ENCODE measurements around the gene MEIOB. TPM values are rescaled to one million over a fixed set of nuclear protein-coding genes. Genes with fewer than 3 reads are reported as not detected.
"Not testable (repeated sequence)": the region's sequence is repeated elsewhere in the genome, so short reads cannot be mapped to it uniquely, and the experiment has no call there.

MEIOB gene
- total and polyA plus RNA-seq, 4 donors, result 0.21 to 0.28 TPM; not detected in 2

DNA sequence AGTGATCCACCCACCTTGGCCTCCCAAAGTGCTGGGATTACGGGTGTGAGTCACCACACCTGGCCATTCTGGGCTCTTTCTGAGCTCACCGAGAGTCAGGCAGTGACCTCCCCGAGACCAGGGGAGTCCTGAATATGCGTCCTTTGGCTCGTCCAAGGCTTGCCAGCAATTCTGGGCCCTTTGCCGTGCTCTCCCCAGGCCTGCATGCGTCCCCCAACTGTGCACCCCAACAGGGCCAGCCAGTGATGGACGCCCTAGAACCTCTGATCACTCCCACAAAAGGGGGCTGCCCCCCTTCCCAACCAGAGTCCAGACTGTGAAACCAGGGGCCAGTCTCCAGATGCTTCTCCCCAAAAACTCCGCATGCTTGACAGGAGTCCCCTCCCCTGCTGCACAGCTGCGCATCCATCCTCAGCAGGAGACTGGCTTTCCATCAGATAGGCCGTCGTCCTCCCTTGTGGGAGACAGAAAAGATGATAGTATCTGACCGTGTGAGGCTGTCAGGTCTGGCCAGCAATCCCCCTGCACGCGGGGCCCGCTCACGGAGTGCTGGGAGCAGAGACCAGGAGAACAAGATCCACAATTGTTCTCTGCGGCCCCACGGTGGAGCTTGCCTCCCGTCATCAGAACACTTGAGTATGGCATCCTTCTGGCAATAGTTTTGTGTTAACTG lies 30.7 kb upstream of the MEIOB start:
- 81 to 84% methylated on average over 20 of the region's 20 CpGs for WGBS, 2 donors
- no peaks in the 10 kb centered on the region for H3K36me3 ChIP-seq (ENCODE audit: control insufficient read depth in 4 of 4, insufficient read depth in 4 of 4, low read length in 4 of 4)
- no peak overlapping the region for H3K27ac ChIP-seq (ENCODE audit: low read depth in 1 of 2, low read length in 1 of 2)
- peaks cover 0 to 10% (median 0%) of the 10 kb centered on the region in 3 donors for H3K27me3 ChIP-seq (ENCODE audit: control insufficient read depth in 3 of 3, insufficient read depth in 3 of 3, low read length in 2 of 3)
- H3K4me1 ChIP-seq (ENCODE audit: control insufficient read depth in 5 of 5, insufficient read depth in 5 of 5, low read length in 5 of 5), result peaks cover 0 to 2% (median 0%) of the 10 kb centered on the region in 5 donors
- no peak overlapping the region for H3K4me3 ChIP-seq
- peaks cover 0 to 1% (median 0%) of the 10 kb centered on the region in 4 donors for H3K9me3 ChIP-seq (ENCODE audit: control insufficient read depth in 4 of 4, insufficient read depth in 3 of 4, low read length in 3 of 4)
- H3K9ac ChIP-seq (ENCODE audit: insufficient read depth in 1 of 2, low read length in 2 of 2), result no peak overlapping the region
- TF ChIP-seq, protein P1, sequence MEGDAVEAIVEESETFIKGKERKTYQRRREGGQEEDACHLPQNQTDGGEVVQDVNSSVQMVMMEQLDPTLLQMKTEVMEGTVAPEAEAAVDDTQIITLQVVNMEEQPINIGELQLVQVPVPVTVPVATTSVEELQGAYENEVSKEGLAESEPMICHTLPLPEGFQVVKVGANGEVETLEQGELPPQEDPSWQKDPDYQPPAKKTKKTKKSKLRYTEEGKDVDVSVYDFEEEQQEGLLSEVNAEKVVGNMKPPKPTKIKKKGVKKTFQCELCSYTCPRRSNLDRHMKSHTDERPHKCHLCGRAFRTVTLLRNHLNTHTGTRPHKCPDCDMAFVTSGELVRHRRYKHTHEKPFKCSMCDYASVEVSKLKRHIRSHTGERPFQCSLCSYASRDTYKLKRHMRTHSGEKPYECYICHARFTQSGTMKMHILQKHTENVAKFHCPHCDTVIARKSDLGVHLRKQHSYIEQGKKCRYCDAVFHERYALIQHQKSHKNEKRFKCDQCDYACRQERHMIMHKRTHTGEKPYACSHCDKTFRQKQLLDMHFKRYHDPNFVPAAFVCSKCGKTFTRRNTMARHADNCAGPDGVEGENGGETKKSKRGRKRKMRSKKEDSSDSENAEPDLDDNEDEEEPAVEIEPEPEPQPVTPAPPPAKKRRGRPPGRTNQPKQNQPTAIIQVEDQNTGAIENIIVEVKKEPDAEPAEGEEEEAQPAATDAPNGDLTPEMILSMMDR (IDR thresholded peaks at IDR 0.05; ENCODE audit: control extremely low read depth, extremely low read depth), result no peak
- DNase-seq (no peak), ATAC-seq (ENCODE audit: insufficient read depth, low FRiP score) (no peak)

DNA sequence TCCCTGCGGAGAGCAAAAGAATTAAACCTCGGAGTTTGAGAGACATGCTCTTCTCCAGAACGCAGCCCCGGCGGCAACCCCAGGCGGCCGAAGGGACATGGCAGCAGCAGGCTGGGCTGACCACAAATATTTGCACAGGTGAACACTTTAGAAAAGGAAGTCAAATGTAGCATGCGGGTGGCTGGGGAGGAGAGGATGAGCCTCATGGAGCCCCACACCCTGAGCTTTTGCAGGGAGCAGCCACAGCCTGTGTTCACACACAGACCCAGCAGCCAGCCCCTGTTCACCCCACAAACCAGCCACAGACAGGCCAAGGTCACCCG lies 28.4 kb upstream of the MEIOB start:
- DNase-seq (no peak), ATAC-seq (ENCODE audit: insufficient read depth, low FRiP score) (no peak)
- TF ChIP-seq, protein P1 (IDR thresholded peaks at IDR 0.05; ENCODE audit: control extremely low read depth, extremely low read depth), result no peak
- no peak overlapping the region for H3K4me3 ChIP-seq
- peak overlapping the region in 1 of 2 donors; percentile 61 for H3K27ac ChIP-seq (ENCODE audit: low read depth in 1 of 2, low read length in 1 of 2)
- peaks cover 0 to 1% (median 0%) of the 10 kb centered on the region in 4 donors for H3K9me3 ChIP-seq (ENCODE audit: control insufficient read depth in 4 of 4, insufficient read depth in 3 of 4, low read length in 3 of 4)
- peaks cover 0 to 10% (median 0%) of the 10 kb centered on the region in 3 donors for H3K27me3 ChIP-seq (ENCODE audit: control insufficient read depth in 3 of 3, insufficient read depth in 3 of 3, low read length in 2 of 3)
- no peak overlapping the region for H3K9ac ChIP-seq (ENCODE audit: insufficient read depth in 1 of 2, low read length in 2 of 2)
- H3K4me1 ChIP-seq (ENCODE audit: control insufficient read depth in 5 of 5, insufficient read depth in 5 of 5, low read length in 5 of 5), result peaks cover 0 to 2% (median 0%) of the 10 kb centered on the region in 5 donors
- WGBS, 2 donors, result 57 to 73% methylated on average over 9 of the region's 9 CpGs
- H3K36me3 ChIP-seq (ENCODE audit: control insufficient read depth in 4 of 4, insufficient read depth in 4 of 4, low read length in 4 of 4), result no peaks in the 10 kb centered on the region

DNA sequence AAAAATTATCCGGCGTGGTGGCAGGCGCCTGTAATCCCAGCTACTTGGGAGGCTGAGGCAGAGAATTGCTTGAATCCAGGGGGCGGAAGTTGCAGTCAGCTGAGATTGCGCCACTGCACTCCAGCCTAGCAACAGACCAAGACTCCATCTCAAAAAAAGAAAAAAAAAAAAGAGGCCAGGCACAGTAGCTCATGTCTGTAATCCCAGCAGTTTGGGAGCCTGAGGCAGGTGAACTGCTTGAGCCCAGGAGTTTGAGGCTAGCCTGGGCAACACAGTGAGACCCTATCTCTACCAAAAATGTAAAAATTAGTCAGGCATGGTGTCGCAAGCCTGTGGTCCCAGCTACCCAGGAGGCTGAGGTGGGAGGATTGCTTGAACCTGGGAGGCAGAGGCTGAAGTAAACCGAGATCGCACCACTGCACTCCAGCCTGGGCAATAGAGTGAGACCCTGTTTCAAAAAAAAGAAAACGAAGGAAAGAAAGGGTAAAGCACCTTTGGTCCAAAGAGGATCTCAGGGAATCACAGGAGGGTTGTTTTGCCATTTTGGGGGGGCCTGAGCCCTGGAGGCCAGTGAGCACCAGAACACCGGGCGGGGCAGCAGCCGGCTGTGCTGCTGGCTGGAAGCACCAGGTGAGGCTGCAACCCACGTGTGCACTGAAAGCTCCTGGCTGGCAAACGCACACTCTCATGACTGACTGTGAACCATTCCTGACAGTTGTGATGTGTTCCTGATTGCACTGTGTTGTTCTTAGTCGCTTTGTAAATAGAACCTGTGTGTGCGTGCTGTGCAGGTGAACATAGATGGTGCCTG lies 27.9 kb upstream of the MEIOB start:
- WGBS, 2 donors, result 77 to 83% methylated on average over 16 of the region's 16 CpGs
- H3K36me3 ChIP-seq (ENCODE audit: control insufficient read depth in 4 of 4, insufficient read depth in 4 of 4, low read length in 4 of 4), result no peaks in the 10 kb centered on the region
- TF ChIP-seq, protein P1 (IDR thresholded peaks at IDR 0.05; ENCODE audit: control extremely low read depth, extremely low read depth), result no peak
- DNase-seq, result peak in 1 of 3 donors; percentile 24
- no peak overlapping the region for H3K9ac ChIP-seq (ENCODE audit: insufficient read depth in 1 of 2, low read length in 2 of 2)
- no peak for ATAC-seq (ENCODE audit: insufficient read depth, low FRiP score)
- peaks cover 0 to 2% (median 0%) of the 10 kb centered on the region in 5 donors for H3K4me1 ChIP-seq (ENCODE audit: control insufficient read depth in 5 of 5, insufficient read depth in 5 of 5, low read length in 5 of 5)
- H3K27me3 ChIP-seq (ENCODE audit: control insufficient read depth in 3 of 3, insufficient read depth in 3 of 3, low read length in 2 of 3), result peaks cover 0 to 10% (median 0%) of the 10 kb centered on the region in 3 donors
- H3K9me3 ChIP-seq (ENCODE audit: control insufficient read depth in 4 of 4, insufficient read depth in 3 of 4, low read length in 3 of 4), result peaks cover 0 to 1% (median 0%) of the 10 kb centered on the region in 4 donors
- H3K4me3 ChIP-seq, result no peak overlapping the region
- peak overlapping the region in 1 of 2 donors; percentile 61 for H3K27ac ChIP-seq (ENCODE audit: low read depth in 1 of 2, low read length in 1 of 2)

DNA sequence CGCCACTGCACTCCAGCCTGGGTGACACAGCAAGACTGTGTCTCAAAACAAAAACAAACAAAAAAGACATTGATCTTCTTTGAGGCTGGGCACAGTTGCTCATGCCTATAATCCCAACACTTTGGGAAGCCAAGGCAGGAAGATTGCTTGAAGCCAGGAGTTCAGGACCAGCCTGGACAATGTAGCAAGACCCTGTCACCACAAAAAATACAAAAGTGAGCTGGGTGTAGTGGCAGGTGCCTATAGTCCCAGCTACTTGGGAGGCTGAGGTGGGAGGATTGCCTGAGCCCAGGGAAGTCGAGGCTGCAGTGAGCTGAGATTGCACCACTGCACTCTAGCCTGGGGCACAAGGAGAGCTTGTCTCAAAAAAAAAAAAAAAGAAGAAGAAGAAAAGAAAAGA lies 25.7 kb upstream of the MEIOB start:
- not testable (repeated sequence) for H3K4me3 ChIP-seq; H3K27me3 ChIP-seq (ENCODE audit: control insufficient read depth in 3 of 3, insufficient read depth in 3 of 3, low read length in 2 of 3); H3K27ac ChIP-seq (ENCODE audit: low read depth in 1 of 2, low read length in 1 of 2); H3K4me1 ChIP-seq (ENCODE audit: control insufficient read depth in 5 of 5, insufficient read depth in 5 of 5, low read length in 5 of 5); H3K36me3 ChIP-seq (ENCODE audit: control insufficient read depth in 4 of 4, insufficient read depth in 4 of 4, low read length in 4 of 4); DNase-seq; H3K9me3 ChIP-seq (ENCODE audit: control insufficient read depth in 4 of 4, insufficient read depth in 3 of 4, low read length in 3 of 4); ATAC-seq (ENCODE audit: insufficient read depth, low FRiP score); H3K9ac ChIP-seq (ENCODE audit: insufficient read depth in 1 of 2, low read length in 2 of 2)
- 83 to 84% methylated on average over 2 of the region's 2 CpGs for WGBS, 2 donors

Data from lung (tissue), 12 donors.